HepG2 (cell line): Measurements from ENCODE around the gene TSHZ2. TPM values are rescaled to one million over a fixed set of nuclear protein-coding genes. Genes with fewer than 3 reads are reported as not detected.

Experiments used
- DNMT3B ChIP-seq: conservative IDR thresholded peaks from 2 replicates; pipeline ENCODE4 v1.6.1; 2016; ENCODE audit warnings: missing biosample characterization, control low read depth
- ETV6 ChIP-seq: sonication (generic); formaldehyde crosslinking; conservative IDR thresholded peaks from 2 replicates; pipeline ENCODE4 v1.4.0; 2020; ENCODE audit warnings: missing genetic modification reagents
- FOXA1 ChIP-seq, 2 experiments: fragments of 450-650 bp in 1 of 2; sonication (generic) in 1 of 2; formaldehyde crosslinking in 1 of 2; IDR thresholded peaks; 2 replicates each; pipeline versions ENCODE4 v1.4.0 to v1.6.1; 2016 to 2020; ENCODE audit warnings: missing genetic modification reagents in 1 of 2
- NFE2L1 ChIP-seq: sonication (generic); formaldehyde crosslinking; IDR thresholded peaks from 2 replicates; pipeline ENCODE4 v1.4.0; 2020; ENCODE audit warnings: missing genetic modification reagents, mild to moderate bottlenecking, borderline replicate concordance
- PPARG ChIP-seq: conservative IDR thresholded peaks from 2 replicates; pipeline ENCODE4 v1.6.1; 2016; ENCODE audit warnings: missing biosample characterization, missing genetic modification reagents
- SKIL ChIP-seq: sonication (generic); formaldehyde crosslinking; IDR thresholded peaks from 2 replicates; pipeline ENCODE4 v1.8.0; 2022; ENCODE audit warnings: missing genetic modification reagents, mild to moderate bottlenecking, moderate library complexity, borderline replicate concordance
- SOX13 ChIP-seq, 3 experiments: fragments of 450-650 bp in 1 of 3; sonication (generic) in 1 of 3; formaldehyde crosslinking in 1 of 3; IDR thresholded peaks in 2 of 3; conservative IDR thresholded peaks in 1 of 3; 2 replicates each; pipeline versions ENCODE4 v1.5.0 to v1.6.1; 2016 to 2020; ENCODE audit warnings: antibody characterized with exemption in 1 of 3, mild to moderate bottlenecking in 1 of 3, missing compliant biosample characterization in 1 of 3, missing genetic modification reagents in 1 of 3, moderate library complexity in 1 of 3
- SOX5 ChIP-seq: IDR thresholded peaks from 2 replicates; pipeline ENCODE4 v1.6.1; 2016; ENCODE audit warnings: borderline replicate concordance
- TRAFD1 ChIP-seq: sonication (generic); formaldehyde crosslinking; IDR thresholded peaks from 2 replicates; pipeline ENCODE4 v1.5.1; 2020; ENCODE audit warnings: missing genetic modification reagents, mild to moderate bottlenecking, borderline replicate concordance
- ZBTB4 ChIP-seq: sonication (generic); formaldehyde crosslinking; IDR thresholded peaks from 2 replicates; pipeline ENCODE4 v1.4.0; 2020; ENCODE audit warnings: missing genetic modification reagents, mild to moderate bottlenecking, borderline replicate concordance
- ZBTB40 ChIP-seq, 2 experiments: fragments of 450-650 bp in 1 of 2; sonication (generic) in 1 of 2; formaldehyde crosslinking in 1 of 2; IDR thresholded peaks; 2 replicates each; pipeline versions ENCODE4 v1.6.1 to v1.8.0; 2016 to 2022; ENCODE audit warnings: antibody characterized with exemption in 1 of 2, mild to moderate bottlenecking in 1 of 2, missing genetic modification reagents in 1 of 2
- polyA plus RNA-seq, 8 experiments: library from polyadenylated mRNA; depleted of rRNA in 3 of 8; stranded (reverse) in 7 of 8; unstranded in 1 of 8; fragments of >200 nt; fragmentation: Illumina TruSeq in 4 of 8; extraction: Trizol in 4 of 8; gene quantifications; 2 replicates each; pipeline versions ENCODE4 v1.2.1 to v1.2.3, GENCODE V29; 2011 to 2016; ENCODE audit warnings: low read depth in 4 of 8, missing spikeins in 1 of 8, mixed read lengths in 1 of 8; ENCODE audit not compliant: insufficient read depth in 1 of 8
- total RNA-seq, 5 experiments: library from RNA; depleted of rRNA; stranded (reverse); fragments of >200 nt; fragmentation: Illumina TruSeq; extraction: Trizol; gene quantifications; 2 replicates each; pipeline ENCODE4 v1.2.3, GENCODE V29; 2016; ENCODE audit warnings: low read depth in 1 of 5

The TSHZ2 gene
- total and polyA plus RNA-seq, 2 of the 13 experiments (the other 11 are each of a cell fraction or from before 2014, with no cell fraction given): 0.01 TPM; not detected in 1

GRCh38 chr20:53083411-53083810, 111.3 kb downstream of the TSHZ2 start (continued):
- TF ChIP-seq DNMT3B (CRISPR knock-in tag) (no peak), FOXA1 (IDR thresholded peaks at IDR 0.05) (no peak), FOXA1 (CRISPR knock-in tag; IDR thresholded peaks at IDR 0.05) (0 out of 2 replicates have a peak, but pooled peaks have one; percentile 7), TRAFD1 (CRISPR knock-in tag) (no peak), SOX5 (CRISPR knock-in tag) (peak; percentile 45; the same call in 1 of the 2 replicates), SKIL (CRISPR knock-in tag) (0 out of 2 replicates have a peak, but pooled peaks have one; percentile 42), SOX13 (IDR thresholded peaks at IDR 0.05) (no peak), SOX13 (CRISPR knock-in tag; conservative IDR thresholded peaks at IDR 0.05 in 1 of 2, IDR thresholded peaks at IDR 0.05 in 1 of 2) (peak in 1 of 2 experiments; percentile 59; a peak in 1 of 4 replicates), PPARG (CRISPR knock-in tag) (0 out of 2 replicates have a peak, but pooled peaks have one; percentile 10), ZBTB40 (IDR thresholded peaks at IDR 0.05) (no peak), ZBTB40 (CRISPR knock-in tag; IDR thresholded peaks at IDR 0.05) (no peak), NFE2L1 (CRISPR knock-in tag) (no peak), ETV6 (CRISPR knock-in tag) (no peak), ZBTB4 (CRISPR knock-in tag) (no peak)
